Urothelium cell line (cell line): Measurements from ENCODE around the gene MRAS.

ENCODE experiments used
- DNase-seq: peaks from one replicate; pipeline ENCODE4 v3.0.0; 2011; ENCODE audit warnings: low spot score, mixed read lengths
- FAIRE-seq: peaks from 2 replicates; lab custom pipeline; 2011; peaks lifted over from hg19 to GRCh38; lab: Jason Lieb, UNC

MRAS gene

GRCh38 chr3:138347960-138348753 lies at the start of gene MRAS:
Gene MRAS, plus strand, starts transcription at chr3:138348579. Its CDS starts 24,305 bp downstream, at chr3:138372884.
- peak; percentile 75 for DNase-seq
- no peak for FAIRE-seq

- FAIRE-seq (no peak), DNase-seq (no peak)
Observed at GRCh38 chr3:138300647-138301046, 47.7 kb upstream of the MRAS start.

GRCh38 chr3:138303474-138303873 lies 44.9 kb upstream of the MRAS start:
- FAIRE-seq (no peak), DNase-seq (no peak)

- FAIRE-seq (no peak), DNase-seq (no peak)
Observed at GRCh38 chr3:138307899-138308298, 40.5 kb upstream of the MRAS start.

- no peak for FAIRE-seq
- no peak for DNase-seq
Observed at GRCh38 chr3:138308783-138309182, 39.6 kb upstream of the MRAS start.

GRCh38 chr3:138310494-138310893 lies 37.9 kb upstream of the MRAS start:
- DNase-seq: no peak
- FAIRE-seq: no peak

GRCh38 chr3:138314751-138315150 lies 33.6 kb upstream of the MRAS start:
- DNase-seq (no peak), FAIRE-seq (no peak)

GRCh38 chr3:138317687-138318086 lies 30.7 kb upstream of the MRAS start:
- FAIRE-seq: no peak
- no peak for DNase-seq

GRCh38 chr3:138323971-138324370 lies 24.4 kb upstream of the MRAS start:
- FAIRE-seq: no peak

GRCh38 chr3:138325990-138326389 lies 22.4 kb upstream of the MRAS start:
- FAIRE-seq: no peak

More at GRCh38 chr3:138323971-138324370, 24.4 kb upstream of the MRAS start:
- no peak for DNase-seq

GRCh38 chr3:138326866-138327595 lies 21.3 kb upstream of the MRAS start:
- FAIRE-seq (no peak), DNase-seq (no peak)

More at GRCh38 chr3:138325990-138326389, 22.4 kb upstream of the MRAS start:
- DNase-seq: no peak

GRCh38 chr3:138327831-138328230 lies 20.5 kb upstream of the MRAS start:
- no peak for DNase-seq
- FAIRE-seq: no peak

GRCh38 chr3:138328341-138328740 lies 20.0 kb upstream of the MRAS start:
- no peak for DNase-seq
- FAIRE-seq: no peak

- peak; percentile 95 for DNase-seq
- no peak for FAIRE-seq
Observed at GRCh38 chr3:138329127-138329983, 19.0 kb upstream of the MRAS start, which contains the start of gene NME9. Gene NME9, minus strand, starts transcription at chr3:138329851. Its CDS starts 516 bp downstream, at chr3:138329335.

GRCh38 chr3:138329984-138330293 lies 18.4 kb upstream of the MRAS start:
- DNase-seq: no peak
- no peak for FAIRE-seq

GRCh38 chr3:138331143-138331894 lies 17.1 kb upstream of the MRAS start:
- no peak for FAIRE-seq
- no peak for DNase-seq

- DNase-seq: peak; percentile 29
- FAIRE-seq: no peak
Observed at GRCh38 chr3:138332472-138333073, 15.8 kb upstream of the MRAS start.

- DNase-seq (no peak), FAIRE-seq (no peak)
Observed at GRCh38 chr3:138334608-138335007, 13.8 kb upstream of the MRAS start.

- FAIRE-seq: no peak
Observed at GRCh38 chr3:138336454-138336999, 11.9 kb upstream of the MRAS start.

GRCh38 chr3:138338244-138338643 lies 10.1 kb upstream of the MRAS start:
- DNase-seq: no peak
- no peak for FAIRE-seq

More at GRCh38 chr3:138336454-138336999, 11.9 kb upstream of the MRAS start:
- no peak for DNase-seq
